ENCODE results near the gene SH3BP2. TPM values are rescaled to one million over a fixed set of nuclear protein-coding genes. Genes with fewer than 3 reads are reported as not detected.
A peak's percentile ranks its signal among the peaks of the same experiment; 100 is the strongest.

The SH3BP2 gene
- total RNA-seq, 8 experiments from 2014 or later, result 17.5 to 41.5 (median 24.1) TPM

DNA sequence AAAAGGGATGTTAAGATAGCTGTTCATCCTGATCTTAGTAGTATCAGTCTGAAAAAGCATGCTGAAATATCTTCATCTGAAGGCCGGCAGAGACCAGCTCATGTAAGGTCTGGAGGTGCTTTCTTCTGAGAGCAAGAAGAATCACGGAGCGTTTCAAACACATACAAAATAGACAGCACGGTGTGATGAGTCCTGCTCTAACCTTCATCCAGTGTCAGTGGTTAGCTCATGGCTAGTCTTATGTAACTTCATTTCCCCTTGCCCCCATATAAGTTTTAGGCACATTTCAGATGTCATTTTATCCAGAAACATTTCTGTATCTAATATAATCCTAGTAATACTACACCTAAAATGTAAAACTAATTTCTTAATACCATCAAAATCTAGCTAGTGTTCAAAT is 78.6 kb downstream of the SH3BP2 start:
- peaks cover 14 to 18% of the 10 kb centered on the region in 2 donors for H3K4me1 ChIP-seq (replicated peaks in 1 of 2)
- 80 to 100% (median 93%) methylated on average over 1 to 4 of the region's 4 CpGs; no CpG with 5 or more reads in 3 of the 10 experiments for WGBS, 10 experiments
- ATAC-seq (replicated peaks in 6 of 8), result no peak
- no peak overlapping the region for H3K4me3 ChIP-seq
- in situ Hi-C loops (cut with MboI; ENCODE audit: low pct_unique_long_range_greater_than_20kb in 2 of 9, low sequenced_read_pairs in 9 of 9, unreplicated experiment in 9 of 9), result no loop called here
- H3K27ac ChIP-seq, result no peak overlapping the region

DNA sequence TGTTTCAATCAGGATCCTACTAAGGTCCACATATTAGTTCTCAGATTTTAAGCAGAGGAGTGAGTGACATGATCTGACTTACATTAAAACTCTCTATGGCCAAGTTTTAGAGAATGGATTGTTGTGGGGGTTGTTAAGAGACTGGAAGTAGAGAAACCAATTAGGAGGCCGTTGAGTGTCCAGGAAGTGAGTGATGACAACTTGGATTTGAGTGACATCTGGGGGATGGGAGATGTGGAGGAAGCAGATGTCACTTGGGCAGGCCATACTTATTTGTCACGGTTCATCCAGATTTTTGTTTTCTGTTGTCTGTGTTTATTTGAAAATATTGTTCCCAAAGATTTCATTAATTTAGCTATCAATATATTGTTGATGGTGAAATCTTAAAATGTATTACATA is 79.0 kb downstream of the SH3BP2 start:
- Histone ChIP-seq H3K4me3 (no peak overlapping the region), H3K27ac (no peak overlapping the region), H3K4me1 (replicated peaks in 1 of 2) (peaks cover 14 to 18% of the 10 kb centered on the region in 2 donors)
- in situ Hi-C loops (cut with MboI; ENCODE audit: low pct_unique_long_range_greater_than_20kb in 2 of 9, low sequenced_read_pairs in 9 of 9, unreplicated experiment in 9 of 9), result no loop called here
- WGBS, 10 experiments, result 0 to 100% (median 80%) methylated on average over 1 to 2 of the region's 2 CpGs; no CpG with 5 or more reads in 1 of the 10 experiments
- ATAC-seq (replicated peaks in 6 of 8), result no peak

DNA sequence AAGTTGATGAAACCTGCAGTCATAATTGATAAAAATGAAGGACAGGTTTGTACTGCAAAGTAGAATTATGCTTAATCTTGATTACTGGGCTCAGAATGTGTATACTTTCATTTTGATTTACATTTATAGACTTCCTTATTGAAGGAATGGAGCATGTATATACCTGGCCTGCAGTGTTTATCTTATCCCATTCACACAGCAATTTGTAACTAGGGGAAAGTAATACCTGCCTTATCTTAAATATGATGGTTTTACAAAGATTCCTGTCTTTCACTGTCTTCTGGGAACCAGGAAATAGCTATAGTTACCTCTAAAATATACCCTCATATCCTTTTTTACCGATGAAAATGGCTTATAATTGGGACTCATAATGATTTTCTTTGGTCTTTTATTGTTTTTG is 80.4 kb downstream of the SH3BP2 start:
- ATAC-seq (replicated peaks in 6 of 8), result no peak
- Histone ChIP-seq H3K4me1 (replicated peaks in 1 of 2) (peaks cover 7 to 9% of the 10 kb centered on the region in 2 donors), H3K4me3 (no peak overlapping the region), H3K27ac (no peak overlapping the region)
- in situ Hi-C loops (cut with MboI; ENCODE audit: low pct_unique_long_range_greater_than_20kb in 2 of 9, low sequenced_read_pairs in 9 of 9, unreplicated experiment in 9 of 9), result no loop called here
- WGBS, 10 experiments, result 38 to 100% (median 100%) methylated on average over 1 of the region's 1 CpG; no CpG with 5 or more reads in 1 of the 10 experiments

DNA sequence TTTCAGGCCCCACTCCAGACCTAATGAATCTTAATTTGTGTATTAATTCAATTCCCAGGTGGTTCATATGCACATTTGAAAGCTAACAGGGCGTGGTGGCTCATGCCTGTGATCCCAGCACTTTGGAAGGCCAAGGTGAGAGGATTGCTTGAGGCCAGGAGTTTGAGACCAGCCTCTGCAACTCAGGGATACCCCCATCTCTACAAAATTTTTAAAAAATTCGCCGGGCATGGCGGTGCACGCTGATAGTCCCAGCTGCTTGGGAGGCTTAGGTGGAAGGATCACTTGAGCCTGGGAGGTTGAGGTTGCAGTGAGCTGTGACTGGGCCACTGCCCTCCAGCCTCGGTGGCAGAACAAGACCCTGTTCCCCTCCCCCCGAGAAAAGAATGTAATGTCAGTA is 82.0 kb downstream of the SH3BP2 start:
- no peak for ATAC-seq (replicated peaks in 6 of 8)
- Histone ChIP-seq H3K4me3 (no peak overlapping the region), H3K27ac (no peak overlapping the region), H3K4me1 (replicated peaks in 1 of 2) (peaks cover 5 to 6% of the 10 kb centered on the region in 2 donors)
- 51 to 100% (median 83%) methylated on average over 1 to 7 of the region's 7 CpGs; no CpG with 5 or more reads in 1 of the 10 experiments for WGBS, 10 experiments
- in situ Hi-C loops (cut with MboI; ENCODE audit: low pct_unique_long_range_greater_than_20kb in 2 of 9, low sequenced_read_pairs in 9 of 9, unreplicated experiment in 9 of 9), result no loop called here

DNA sequence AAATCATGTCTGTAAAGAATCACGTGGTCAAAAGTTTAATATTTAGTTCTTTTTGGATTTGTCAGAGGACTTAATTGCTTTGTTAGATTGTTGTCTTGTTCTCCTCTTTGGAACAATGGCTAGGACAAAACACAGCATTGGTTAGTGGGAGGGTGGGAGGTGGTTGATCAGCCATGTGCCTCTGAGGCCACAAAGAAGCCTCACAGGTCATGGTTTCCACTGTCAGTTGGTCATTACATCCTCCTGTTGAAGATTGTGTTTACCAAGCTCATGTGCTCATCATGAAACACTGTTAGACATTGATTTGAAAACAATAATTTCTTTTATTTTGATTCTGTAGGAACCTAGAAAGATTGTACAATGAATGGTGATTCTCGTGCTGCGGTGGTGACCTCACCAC is 82.7 kb downstream of the SH3BP2 start:
- in situ Hi-C loops (cut with MboI; ENCODE audit: low pct_unique_long_range_greater_than_20kb in 2 of 9, low sequenced_read_pairs in 9 of 9, unreplicated experiment in 9 of 9), result no loop called here
- no peak for ATAC-seq (replicated peaks in 6 of 8)
- H3K4me1 ChIP-seq (replicated peaks in 1 of 2), result no peaks in the 10 kb centered on the region
- no peak overlapping the region for H3K27ac ChIP-seq
- WGBS, 10 experiments, result 50 to 100% (median 89%) methylated on average over 1 to 3 of the region's 3 CpGs; no CpG with 5 or more reads in 3 of the 10 experiments
- H3K4me3 ChIP-seq, result no peak overlapping the region

DNA sequence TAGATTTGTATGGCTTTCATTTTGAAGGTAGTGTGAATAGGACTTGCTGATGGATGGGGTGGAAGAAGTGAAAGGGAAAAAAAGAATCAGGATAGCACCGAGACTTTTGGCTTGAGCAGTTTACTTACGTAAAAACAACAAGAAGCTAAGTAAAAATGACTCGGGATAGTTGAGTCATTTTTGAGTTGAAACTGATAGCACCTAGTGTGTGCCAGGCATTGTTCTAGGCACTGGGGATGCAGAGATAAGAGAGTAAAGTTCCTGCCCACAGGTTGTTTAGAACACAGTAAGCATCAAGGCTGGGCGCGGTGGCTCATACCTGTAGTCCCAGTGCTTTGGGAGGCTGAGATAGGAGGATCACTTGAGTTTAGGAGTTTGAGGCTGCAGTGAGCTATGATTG is 85.5 kb downstream of the SH3BP2 start:
- 85 to 98% (median 89%) methylated on average over 2 to 5 of the region's 5 CpGs; no CpG with 5 or more reads in 1 of the 10 experiments for WGBS, 10 experiments
- in situ Hi-C loops (cut with MboI; ENCODE audit: low pct_unique_long_range_greater_than_20kb in 2 of 9, low sequenced_read_pairs in 9 of 9, unreplicated experiment in 9 of 9), result no loop called here
- no peak overlapping the region for H3K27ac ChIP-seq
- no peak for ATAC-seq (replicated peaks in 6 of 8)
- no peak overlapping the region for H3K4me3 ChIP-seq
- peaks cover 0 to 5% of the 10 kb centered on the region in 2 donors for H3K4me1 ChIP-seq (replicated peaks in 1 of 2)

DNA sequence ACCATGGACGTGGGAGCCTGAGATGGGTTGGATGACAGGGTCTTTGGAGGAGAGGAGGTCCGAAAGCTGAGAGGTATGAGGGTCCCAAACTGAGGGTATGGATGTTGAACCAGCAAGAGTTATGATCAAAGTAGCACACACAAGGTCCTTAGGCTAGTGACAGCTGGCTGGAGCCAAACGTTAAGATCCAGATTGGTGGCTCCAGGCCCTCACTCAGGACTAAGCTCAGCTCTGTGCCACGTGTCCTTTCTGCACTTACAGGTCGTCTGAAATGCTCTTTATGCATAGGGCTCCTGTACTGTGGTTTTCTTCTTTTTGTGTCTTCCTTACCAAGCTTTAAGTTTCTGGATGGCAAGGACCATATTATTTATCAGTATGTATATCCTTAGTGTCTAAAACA is 86.1 kb downstream of the SH3BP2 start:
- in situ Hi-C loops (cut with MboI; ENCODE audit: low pct_unique_long_range_greater_than_20kb in 2 of 9, low sequenced_read_pairs in 9 of 9, unreplicated experiment in 9 of 9), result no loop called here
- Histone ChIP-seq H3K4me3 (no peak overlapping the region), H3K27ac (no peak overlapping the region), H3K4me1 (replicated peaks in 1 of 2) (peaks cover 0 to 5% of the 10 kb centered on the region in 2 donors)
- no peak for ATAC-seq (replicated peaks in 6 of 8)
- 49 to 100% (median 92%) methylated on average over 1 to 3 of the region's 5 CpGs; no CpG with 5 or more reads in 3 of the 10 experiments for WGBS, 10 experiments

DNA sequence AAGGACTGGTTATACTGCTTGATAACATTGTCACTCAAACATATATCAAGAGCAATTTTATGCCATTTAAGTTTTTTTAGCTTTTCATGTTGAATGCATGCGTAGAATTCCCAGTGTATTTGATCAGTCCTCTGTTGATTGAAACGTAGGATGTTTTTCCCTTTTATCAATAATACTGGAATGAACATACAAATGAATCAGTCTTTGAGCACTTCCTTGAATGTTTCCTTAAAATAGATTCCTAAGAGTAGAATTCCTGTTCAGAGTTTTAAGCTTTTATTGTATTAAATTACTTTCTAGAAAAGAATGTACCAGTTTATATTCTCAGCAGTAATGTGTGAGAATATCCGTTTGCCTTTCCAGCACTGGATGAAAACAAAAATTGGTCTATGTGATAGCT is 88.5 kb downstream of the SH3BP2 start:
- H3K4me1 ChIP-seq (replicated peaks in 1 of 2), result peaks cover 0 to 5% of the 10 kb centered on the region in 2 donors
- WGBS, 10 experiments, result 68 to 100% (median 89%) methylated on average over 1 to 3 of the region's 3 CpGs
- in situ Hi-C loops (cut with MboI; ENCODE audit: low pct_unique_long_range_greater_than_20kb in 2 of 9, low sequenced_read_pairs in 9 of 9, unreplicated experiment in 9 of 9), result no loop called here
- H3K27ac ChIP-seq, result no peak overlapping the region
- no peak overlapping the region for H3K4me3 ChIP-seq
- ATAC-seq (replicated peaks in 6 of 8), result no peak

DNA sequence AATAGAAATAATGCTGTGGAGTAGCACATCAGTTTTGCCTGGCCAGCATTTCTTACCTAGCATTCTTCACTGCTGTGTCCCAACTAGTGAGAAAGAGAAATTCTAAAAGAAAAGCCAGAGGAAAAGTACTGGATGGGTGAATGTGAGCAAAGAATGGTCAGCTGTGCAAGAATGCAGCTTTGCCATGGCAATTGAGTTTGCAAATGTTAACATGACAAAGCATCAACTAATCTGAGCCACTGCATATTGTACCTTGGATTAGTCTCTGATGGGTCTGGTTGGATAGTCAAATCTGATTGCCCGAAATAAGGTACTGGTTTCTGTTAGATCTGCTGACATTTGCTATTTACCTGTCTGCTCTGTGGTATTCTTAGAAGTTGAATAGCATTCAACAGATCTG is 89.5 kb downstream of the SH3BP2 start:
- WGBS, 10 experiments, result 33 to 100% (median 83%) methylated on average over 1 of the region's 1 CpG; no CpG with 5 or more reads in 6 of the 10 experiments

DNA sequence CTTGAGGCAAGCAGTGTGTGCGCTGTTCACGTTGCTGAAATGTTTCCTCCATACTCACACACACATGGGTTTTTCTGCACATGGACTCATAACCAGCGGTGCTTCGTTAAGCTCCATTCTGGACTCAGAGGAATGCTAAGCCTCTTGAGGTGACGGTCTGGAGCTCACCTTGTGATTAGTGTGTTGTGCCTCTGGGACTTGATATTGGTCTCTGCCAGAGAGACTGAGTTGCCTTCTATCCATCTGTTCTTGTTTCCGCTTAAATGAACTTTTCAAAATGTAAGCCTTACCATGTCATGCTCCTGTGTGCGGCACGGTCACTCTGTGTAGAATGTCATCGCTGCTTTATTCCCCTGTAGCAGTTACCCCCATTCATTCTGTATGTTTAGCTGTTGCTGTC is 93.3 kb downstream of the SH3BP2 start:
- H3K27ac ChIP-seq, result no peak overlapping the region
- 87 to 100% (median 98%) methylated on average over 2 to 7 of the region's 9 CpGs; no CpG with 5 or more reads in 1 of the 10 experiments for WGBS, 10 experiments
- H3K4me3 ChIP-seq, result no peak overlapping the region
- peaks cover 0 to 5% of the 10 kb centered on the region in 2 donors for H3K4me1 ChIP-seq (replicated peaks in 1 of 2)
- no peak for ATAC-seq (replicated peaks in 6 of 8)
- in situ Hi-C loops (cut with MboI; ENCODE audit: low pct_unique_long_range_greater_than_20kb in 2 of 9, low sequenced_read_pairs in 9 of 9, unreplicated experiment in 9 of 9), result no loop called here

More for the DNA sequence above, 89.5 kb downstream of the SH3BP2 start:
- Histone ChIP-seq H3K4me1 (replicated peaks in 1 of 2) (peaks cover 0 to 5% of the 10 kb centered on the region in 2 donors), H3K4me3 (no peak overlapping the region), H3K27ac (no peak overlapping the region)
- in situ Hi-C loops (cut with MboI; ENCODE audit: low pct_unique_long_range_greater_than_20kb in 2 of 9, low sequenced_read_pairs in 9 of 9, unreplicated experiment in 9 of 9), result no loop called here
- peak in 3 of 8 experiments; percentile 21 to 77 (median 56) for ATAC-seq (replicated peaks in 6 of 8)

DNA sequence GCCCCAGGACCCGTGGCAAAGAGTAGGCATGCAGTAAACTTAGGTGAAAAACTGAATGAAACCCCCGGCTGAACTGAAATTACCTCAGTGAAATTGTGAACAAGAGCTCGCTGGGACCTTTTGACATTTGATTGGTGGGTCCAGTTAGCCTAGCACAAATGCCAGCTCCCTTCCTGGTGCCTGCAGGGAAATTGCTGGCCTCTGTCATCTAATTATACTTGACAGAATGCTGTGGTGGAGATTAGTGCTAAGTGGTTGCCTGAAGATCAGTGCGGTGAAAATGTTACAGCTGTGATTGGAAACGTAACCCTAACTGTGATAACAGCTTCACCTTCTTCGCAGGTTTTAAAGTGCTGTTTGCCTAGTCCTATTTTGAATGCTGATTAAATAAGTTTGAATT is 93.7 kb downstream of the SH3BP2 start:
- in situ Hi-C loops (cut with MboI; ENCODE audit: low pct_unique_long_range_greater_than_20kb in 2 of 9, low sequenced_read_pairs in 9 of 9, unreplicated experiment in 9 of 9), result no loop called here
- ATAC-seq (replicated peaks in 6 of 8), result peak in 1 of 8 experiments; percentile 26
- H3K27ac ChIP-seq, result no peak overlapping the region
- WGBS, 10 experiments, result 40 to 100% (median 82%) methylated on average over 1 to 5 of the region's 6 CpGs; no CpG with 5 or more reads in 2 of the 10 experiments
- H3K4me1 ChIP-seq (replicated peaks in 1 of 2), result peaks cover 0 to 5% of the 10 kb centered on the region in 2 donors
- no peak overlapping the region for H3K4me3 ChIP-seq

DNA sequence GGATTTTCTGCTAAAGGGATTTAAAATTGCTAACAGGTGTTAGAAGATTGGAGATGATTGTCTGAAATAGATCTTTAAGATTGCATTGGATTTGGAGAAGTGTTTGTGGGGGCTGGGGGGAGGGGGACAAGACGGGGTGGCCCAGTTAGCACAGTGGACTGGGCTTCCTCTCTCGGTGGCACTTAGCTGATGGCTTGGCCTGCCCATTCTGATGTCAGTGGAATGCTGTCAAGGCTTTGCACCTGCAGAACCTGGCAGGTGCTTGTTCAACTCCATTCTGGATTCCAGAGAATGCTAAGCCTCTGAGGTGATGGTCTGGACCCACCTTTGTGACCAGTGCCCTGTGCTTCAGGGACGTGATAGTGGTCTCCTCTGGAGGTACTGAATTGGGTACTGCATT is 94.5 kb downstream of the SH3BP2 start:
- no peak overlapping the region for H3K27ac ChIP-seq
- no peaks in the 10 kb centered on the region for H3K4me1 ChIP-seq (replicated peaks in 1 of 2)
- 100% methylated on average over 1 of the region's 3 CpGs; no CpG with 5 or more reads in 9 of the 10 experiments for WGBS, 10 experiments
- no peak overlapping the region for H3K4me3 ChIP-seq
- ATAC-seq (replicated peaks in 6 of 8), result no peak
- in situ Hi-C loops (cut with MboI; ENCODE audit: low pct_unique_long_range_greater_than_20kb in 2 of 9, low sequenced_read_pairs in 9 of 9, unreplicated experiment in 9 of 9), result no loop called here

DNA sequence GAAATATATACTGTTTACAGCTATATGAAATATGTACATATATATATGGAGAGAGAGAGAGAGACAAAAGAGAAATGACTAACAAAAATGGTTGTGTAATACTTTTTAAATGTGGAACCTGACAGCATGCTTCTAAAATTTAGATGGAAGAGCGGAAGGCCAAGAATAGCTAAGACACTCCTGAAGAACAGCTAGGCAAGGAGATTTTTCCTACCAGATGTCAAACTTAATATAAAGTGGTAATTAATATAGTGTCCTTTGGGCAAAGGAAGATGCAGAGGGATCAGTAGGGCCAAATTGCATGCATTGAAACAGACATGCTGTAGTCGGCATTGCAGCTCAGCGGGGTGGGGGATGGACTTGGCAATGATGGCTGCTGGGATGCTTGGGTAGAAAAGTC is 96.0 kb downstream of the SH3BP2 start:
- Histone ChIP-seq H3K4me3 (no peak overlapping the region), H3K27ac (no peak overlapping the region), H3K4me1 (replicated peaks in 1 of 2) (no peaks in the 10 kb centered on the region)
- 25 to 100% (median 90%) methylated on average over 1 to 3 of the region's 3 CpGs; no CpG with 5 or more reads in 1 of the 10 experiments for WGBS, 10 experiments
- in situ Hi-C loops (cut with MboI; ENCODE audit: low pct_unique_long_range_greater_than_20kb in 2 of 9, low sequenced_read_pairs in 9 of 9, unreplicated experiment in 9 of 9), result no loop called here
- no peak for ATAC-seq (replicated peaks in 6 of 8)
